ENCODE measurements around the gene KCNQ1OT1.

The KCNQ1OT1 gene

GRCh38 chr11:2718817-2719438, 19.1 kb upstream of the KCNQ1OT1 start:
- DNase-seq = no peak

DNA sequence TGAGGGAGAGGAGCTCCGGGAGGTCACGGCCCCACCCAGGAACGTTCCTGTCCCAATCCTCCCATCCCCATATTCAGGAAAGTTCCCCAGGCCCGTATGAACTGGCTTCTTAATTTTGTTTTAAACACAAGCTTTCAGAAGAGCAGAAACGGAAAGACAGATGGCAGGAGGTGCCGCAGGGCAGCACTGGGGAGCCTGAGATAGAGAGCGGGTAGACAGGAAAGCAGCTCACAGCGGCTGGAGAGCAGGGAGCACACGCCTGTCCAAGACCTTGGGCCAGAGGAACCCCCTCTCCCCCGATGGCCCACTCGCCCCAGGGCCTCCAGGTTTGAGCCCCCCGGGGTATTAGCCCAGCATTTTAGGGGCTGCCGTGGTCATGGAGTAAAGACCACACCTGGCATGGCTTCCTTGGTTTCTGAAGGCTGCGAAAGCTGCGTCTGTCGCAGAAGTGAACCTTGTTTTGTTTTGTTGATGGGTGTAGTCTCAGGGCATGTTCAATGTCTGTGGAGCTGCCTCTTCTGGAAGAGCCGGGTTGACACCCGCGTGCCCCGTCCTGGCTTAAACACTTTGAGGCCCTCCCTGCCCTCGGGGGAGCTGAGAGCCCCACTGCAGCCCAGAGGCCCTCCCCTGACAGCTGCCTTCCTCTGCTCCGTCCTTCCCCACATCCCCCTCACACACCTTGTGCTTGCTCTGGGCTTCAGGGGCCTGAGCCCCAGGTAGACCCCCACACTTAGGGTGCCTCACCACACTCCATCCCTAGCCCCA, 17.9 kb upstream of the KCNQ1OT1 start:
- no peak for DNase-seq

GRCh38 chr11:2716376-2717095, 16.7 kb upstream of the KCNQ1OT1 start:
- no peak for DNase-seq

DNA sequence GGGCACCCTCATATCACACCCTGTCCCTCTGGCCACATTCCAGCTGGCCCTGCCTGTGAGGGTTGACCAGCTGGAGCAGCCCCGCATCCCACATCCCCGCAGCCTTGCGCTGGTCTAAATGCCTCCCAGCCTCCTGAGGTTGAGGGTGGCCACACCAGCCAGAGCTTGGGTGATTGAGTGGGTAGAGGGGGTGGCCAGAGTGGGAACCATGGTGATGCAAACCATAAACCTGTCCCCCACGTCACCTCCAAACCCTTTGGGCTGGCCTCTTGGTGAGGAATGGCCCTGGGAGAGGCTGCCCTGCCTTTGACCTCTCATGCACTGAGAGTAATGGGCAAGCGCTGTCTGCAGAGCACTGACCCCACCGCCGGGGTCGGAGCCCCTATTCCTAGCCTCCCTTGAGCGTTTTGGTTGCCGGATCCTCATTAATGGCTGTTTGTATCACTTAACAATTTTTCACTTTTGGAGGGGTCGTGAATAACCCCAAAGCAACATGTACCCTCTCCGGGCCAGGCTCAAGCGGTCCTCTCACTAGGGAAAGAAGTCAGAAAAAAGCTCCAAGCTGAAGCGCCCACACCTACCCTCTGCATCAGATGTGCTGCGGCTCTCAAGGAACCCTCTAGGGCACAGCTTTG, 16.0 kb upstream of the KCNQ1OT1 start:
- DNase-seq = no peak

DNA sequence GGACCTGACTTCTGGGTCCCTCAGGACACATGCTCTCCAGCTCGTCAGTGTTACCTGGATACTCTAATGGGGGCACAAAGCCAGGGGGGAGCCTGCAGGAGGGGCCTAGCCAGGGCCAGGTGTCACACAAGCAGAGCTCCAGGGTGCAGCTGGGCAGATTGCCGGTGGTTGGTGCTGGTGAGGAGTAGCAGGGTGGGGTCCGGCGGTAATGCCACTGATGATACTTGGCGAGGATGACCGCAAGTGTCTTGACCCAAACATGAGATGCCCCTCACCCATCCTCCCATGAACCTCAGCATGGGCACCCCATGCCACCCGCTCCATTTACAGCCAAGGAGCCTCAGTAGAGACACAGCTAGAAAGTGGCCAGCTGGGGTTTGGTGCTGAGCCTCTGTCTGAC, 15.1 kb upstream of the KCNQ1OT1 start:
- DNase-seq = no peak

DNA sequence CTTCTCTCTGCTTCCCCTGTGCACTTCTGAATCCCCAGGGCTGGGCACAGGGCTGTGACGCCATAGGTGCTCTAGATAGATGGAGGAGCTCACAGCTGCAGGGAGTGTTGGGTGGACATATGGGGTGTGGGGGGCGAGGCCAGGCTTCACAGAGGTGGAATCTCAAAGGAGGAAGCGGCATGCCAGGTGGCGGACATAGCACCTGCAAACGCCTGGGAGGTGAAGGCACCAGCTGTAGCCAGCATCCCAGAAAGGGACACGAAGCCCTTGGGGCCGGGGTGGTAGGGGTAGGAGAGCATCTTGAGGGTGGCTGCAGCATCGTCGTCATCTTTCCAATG, 14.6 kb upstream of the KCNQ1OT1 start:
- DNase-seq = no peak

GRCh38 chr11:2713661-2714462, 14.1 kb upstream of the KCNQ1OT1 start:
- no peak for DNase-seq

GRCh38 chr11:2713094-2713493, 13.3 kb upstream of the KCNQ1OT1 start:
- no peak for DNase-seq

GRCh38 chr11:2711161-2711560, 11.4 kb upstream of the KCNQ1OT1 start:
- no peak for DNase-seq

DNA sequence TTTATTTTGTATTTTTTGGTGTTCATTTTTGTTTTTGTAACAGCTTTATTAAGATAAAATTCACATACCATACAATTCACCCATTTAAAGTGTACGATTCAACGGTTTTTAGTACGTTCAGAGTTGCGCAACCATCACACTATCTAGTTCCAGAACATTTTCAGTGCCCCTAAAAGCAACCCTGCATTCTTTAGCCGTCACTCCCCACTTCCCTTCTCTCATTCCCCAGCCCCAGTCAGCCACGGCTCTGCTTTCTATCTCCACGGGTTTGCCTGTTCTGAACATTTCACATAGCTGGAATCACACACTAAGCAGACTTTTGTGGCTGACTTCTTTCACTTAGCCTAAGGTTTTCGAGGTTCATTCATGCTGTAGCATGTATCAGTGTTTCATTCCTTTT, 9.6 kb upstream of the KCNQ1OT1 start:
- no peak for DNase-seq

DNA sequence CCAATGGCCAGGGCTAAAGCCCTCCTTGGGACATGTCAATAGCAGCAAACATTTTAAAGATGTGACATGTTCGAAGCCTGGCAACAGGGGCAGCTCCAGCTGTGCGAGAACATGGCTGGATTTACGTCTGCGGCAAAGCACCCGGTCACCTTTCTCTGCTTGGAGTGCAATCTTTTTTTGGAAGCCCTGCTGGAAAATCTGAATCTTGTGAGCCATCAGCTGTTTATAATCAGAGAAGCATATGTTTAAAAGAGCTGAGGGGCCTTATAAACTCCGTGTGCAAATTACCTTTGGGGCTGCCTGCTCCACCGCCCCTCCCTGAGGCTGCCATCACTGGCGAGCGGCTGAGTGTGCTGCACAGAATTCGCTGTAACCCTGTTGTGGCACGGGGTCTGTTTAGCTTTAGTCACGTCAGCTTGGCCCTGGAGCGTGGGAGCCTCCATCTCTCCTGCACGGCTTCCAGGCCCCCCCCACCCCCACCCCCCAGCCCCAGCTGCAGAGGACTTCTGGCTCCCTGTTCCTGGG, 9.0 kb upstream of the KCNQ1OT1 start:
- DNase-seq = no peak

GRCh38 chr11:2708151-2708581, 8.4 kb upstream of the KCNQ1OT1 start:
- no peak for DNase-seq

DNA sequence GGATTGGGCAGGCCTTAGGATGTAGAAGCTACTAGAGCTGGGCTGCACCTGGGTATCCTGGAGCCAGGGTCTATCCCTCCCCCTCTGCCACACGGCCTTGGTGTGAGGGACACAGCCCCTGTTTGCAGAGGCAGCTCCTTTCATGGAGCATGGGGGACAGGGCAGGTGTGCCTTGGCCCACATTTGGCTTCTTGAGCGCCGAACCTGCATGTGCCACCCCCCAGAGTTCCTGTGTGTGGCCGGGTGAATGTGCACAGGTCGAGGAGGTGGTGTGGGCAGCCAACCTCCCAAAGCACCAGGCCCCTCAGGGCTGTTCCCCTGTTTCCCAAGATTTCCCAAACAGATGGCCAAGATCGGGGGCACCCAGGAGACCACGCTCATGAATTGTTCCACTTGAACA, 7.9 kb upstream of the KCNQ1OT1 start:
- no peak for DNase-seq

DNA sequence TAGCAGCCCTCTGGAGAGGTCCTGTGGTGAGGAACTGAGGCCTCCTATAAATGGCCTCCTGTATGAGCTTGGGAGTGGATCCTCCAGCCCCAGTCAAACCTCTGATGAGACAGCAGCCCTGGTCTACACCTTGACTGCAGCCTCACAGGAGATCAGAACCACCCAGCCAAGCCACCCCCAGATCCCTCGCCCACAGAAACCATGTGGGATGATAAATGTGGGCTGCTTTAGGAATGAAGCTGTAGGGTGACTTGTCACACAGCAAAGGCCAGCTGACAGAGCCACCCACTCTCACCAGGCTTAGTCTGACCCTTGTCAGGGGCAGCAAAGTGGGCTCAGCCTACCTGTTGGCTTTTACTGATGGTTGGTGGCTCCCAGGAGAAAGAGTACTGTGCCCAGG, 6.5 kb upstream of the KCNQ1OT1 start:
- DNase-seq = no peak

DNA sequence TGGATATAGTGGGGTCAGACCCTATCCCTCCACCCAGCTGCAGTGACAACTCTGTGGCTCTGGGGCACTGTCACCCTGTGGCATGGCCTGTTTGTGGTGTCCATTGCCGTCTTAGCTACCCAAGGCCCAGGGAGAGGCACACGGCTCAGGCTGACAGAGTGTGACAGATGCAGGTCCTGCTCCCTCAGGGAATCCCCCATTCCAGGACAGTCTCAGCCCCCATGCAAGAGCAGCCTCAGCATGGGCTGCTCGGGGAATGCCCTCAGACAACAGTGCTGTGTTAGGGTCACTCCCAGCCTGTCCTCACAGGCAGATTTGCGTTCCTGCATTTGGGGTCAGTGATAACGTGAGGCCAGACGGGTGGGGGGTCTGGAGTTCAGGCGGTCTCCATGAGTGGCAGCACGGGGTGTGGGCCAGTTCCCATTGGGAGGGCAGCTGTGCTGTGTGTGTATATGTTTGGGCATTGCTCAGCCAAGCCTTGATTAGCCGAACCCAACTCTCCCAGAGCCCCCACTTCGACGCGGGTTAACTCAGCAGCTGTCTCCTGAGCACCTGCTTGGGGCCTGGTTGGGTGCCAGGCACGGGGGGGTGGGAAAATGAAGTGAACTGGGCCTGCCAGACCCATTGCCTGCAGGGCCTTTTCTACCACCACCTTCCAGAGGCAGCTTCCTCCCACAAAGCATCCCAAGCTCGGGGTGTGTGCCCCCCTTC, 5.3 kb upstream of the KCNQ1OT1 start:
- DNase-seq = no peak

- no peak for DNase-seq
Measured at GRCh38 chr11:2704356-2704755, 4.6 kb upstream of the KCNQ1OT1 start.

GRCh38 chr11:2703363-2704141, 3.8 kb upstream of the KCNQ1OT1 start:
- no peak for DNase-seq

DNA sequence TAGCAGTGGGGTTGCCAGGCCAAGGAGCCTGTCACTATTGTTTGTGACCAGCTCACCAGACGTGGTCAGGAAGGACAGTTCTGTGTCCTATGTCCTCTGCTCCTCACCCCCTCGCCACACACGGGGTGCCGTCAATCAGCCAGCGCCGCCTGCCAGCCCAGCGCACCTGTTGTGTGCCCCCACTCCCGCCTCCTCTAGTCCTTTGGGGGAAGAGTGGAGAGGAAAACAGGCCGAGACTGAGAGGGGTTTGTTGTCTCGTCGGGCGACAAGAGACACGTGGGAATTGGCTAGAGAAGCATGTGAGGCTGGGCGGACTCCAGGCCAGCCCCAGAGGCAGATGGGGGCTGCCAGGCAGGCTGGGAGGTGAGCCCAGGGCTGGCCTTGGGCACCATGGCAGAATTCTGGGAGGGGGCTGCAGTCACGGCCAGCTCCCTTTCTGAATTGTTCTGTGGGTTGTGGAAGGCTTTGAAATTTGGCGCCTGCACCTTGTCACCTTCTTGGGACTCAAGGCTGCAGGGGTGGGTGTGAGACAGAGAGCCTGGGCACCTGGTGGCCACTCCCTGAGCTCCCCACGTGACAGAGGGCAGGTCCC, 3.1 kb upstream of the KCNQ1OT1 start:
- DNase-seq = no peak

- no peak for DNase-seq
Measured at GRCh38 chr11:2701898-2702434, 2.2 kb upstream of the KCNQ1OT1 start.

DNA sequence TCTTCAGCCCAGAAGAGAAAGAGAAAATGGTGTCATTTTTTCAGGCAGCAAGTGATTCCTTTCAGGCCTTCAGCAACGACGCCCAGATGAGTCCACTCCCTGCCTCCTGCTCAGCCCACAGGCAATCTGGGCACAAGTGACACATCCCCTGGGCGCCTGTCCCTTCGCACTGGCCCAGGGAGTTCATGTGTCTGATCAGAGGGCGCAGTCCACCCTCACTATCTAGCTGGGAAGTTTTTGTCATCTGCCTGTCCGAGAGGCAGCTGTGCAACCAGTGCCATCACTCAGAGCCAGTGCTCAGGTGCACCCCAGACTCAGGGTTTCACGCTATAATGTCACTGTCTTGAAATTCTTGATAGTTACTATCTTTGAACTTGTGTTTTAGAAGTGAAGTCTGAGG, 1.4 kb upstream of the KCNQ1OT1 start:
- DNase-seq = no peak
